ENCODE results near the gene SLF1. TPM values are rescaled to one million over a fixed set of nuclear protein-coding genes. Genes with fewer than 3 reads are reported as not detected.

Gene SLF1
- total RNA-seq, 1 donor from 2014 or later: 13.7 TPM

DNA sequence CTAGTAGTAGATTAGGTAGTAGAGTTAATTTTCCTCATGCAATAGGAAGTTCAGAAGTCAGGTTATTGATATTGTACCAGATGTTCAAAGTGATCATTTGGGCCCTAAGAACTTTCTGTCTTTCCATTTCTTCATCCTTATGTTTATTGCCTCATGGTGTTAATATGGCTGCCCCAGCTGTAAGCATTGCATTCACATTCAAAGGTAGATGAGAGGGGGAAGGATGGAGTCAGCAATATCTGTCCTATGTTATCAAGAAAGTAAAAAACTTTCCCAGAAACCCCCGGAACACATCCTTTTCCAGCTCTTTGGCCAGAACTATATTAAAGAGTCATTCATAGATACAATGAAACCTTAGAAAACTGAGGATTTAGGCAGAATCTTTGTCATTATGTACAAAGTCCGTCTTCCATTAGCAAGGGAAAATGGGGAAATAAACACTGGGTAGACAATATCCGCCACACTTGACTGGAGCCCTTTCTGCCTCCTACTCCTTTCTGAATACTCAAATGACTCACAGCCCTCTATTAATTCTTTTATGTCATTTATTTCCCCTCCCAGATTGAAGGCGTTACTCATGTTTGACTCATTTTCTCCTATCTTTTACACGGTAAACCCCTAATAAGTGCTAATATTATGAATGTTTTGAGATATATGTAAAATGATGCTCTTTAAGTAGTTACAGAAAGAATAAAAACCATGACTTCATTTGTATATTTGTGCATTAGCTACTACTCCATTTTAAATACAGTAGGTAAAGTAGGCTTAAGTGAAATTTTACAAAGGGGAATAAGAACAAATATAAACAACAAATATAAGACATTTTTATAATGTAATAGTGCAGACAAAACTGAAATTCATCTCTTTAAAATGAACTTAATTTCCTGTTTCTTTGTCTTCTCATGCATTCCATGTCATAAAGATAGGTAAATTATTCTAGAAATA lies 127.6 kb downstream of the SLF1 start:
- no peak overlapping the region for H3K4me3 Mint-ChIP-seq (ENCODE audit: low read depth)
- peaks cover 5% of the 10 kb centered on the region for H3K27me3 Mint-ChIP-seq (ENCODE audit: low read depth)
- no peaks in the 10 kb centered on the region for H3K9me3 Mint-ChIP-seq
- no peaks in the 10 kb centered on the region for H3K36me3 Mint-ChIP-seq (ENCODE audit: low read depth)
- DNase-seq (ENCODE audit: low spot score): no peak
- H3K4me1 Mint-ChIP-seq (ENCODE audit: low read depth): peaks cover 5% of the 10 kb centered on the region
- H3K27ac Mint-ChIP-seq: no peak overlapping the region
- intact Hi-C loops (cut with micrococcal nuclease): no loop called here

GRCh38 chr5:94746731-94747124 lies 128.3 kb downstream of the SLF1 start:
- DNase-seq (ENCODE audit: low spot score): no peak
- Mint-ChIP-seq H3K27me3 (ENCODE audit: low read depth) (peaks cover 5% of the 10 kb centered on the region), H3K36me3 (ENCODE audit: low read depth) (no peaks in the 10 kb centered on the region), H3K4me1 (ENCODE audit: low read depth) (peaks cover 5% of the 10 kb centered on the region), H3K4me3 (ENCODE audit: low read depth) (no peak overlapping the region), H3K27ac (no peak overlapping the region), H3K9me3 (no peaks in the 10 kb centered on the region)
- intact Hi-C loops (cut with micrococcal nuclease): no loop called here

Other genes starting within 250 kb of the SLF1 start
- gene KIAA0825, start 65 bp upstream of the SLF1 start, total RNA-seq: 0.32 and 0.62 TPM in 2 replicates

Measured in activated T-helper 2 cell treated with anti-CD3 and anti-CD28 coated beads, Interferon-gamma antibody, Interleukin-2, Interleukin-4, amounts not matched to agents 10 μg/mL and 5 μg/mL and 100 μg/mL, durations not matched to agents 14 hours and 24 hours and 36 hours (primary cell).